Sigmoid colon (tissue), 7 donors: Measurements from ENCODE around the gene DNAH6. TPM values are rescaled to one million over a fixed set of nuclear protein-coding genes. Genes with fewer than 3 reads are reported as not detected.

Experiments used
- DNase-seq: peaks from one replicate; pipeline ENCODE4 v3.0.0-alpha.2; 2019
- H3K27ac ChIP-seq, 4 donors: fragments of 200-600 bp; sonication (generic); one replicate each; pipeline ENCODE4 v1.5.1; 2016 to 2019; ENCODE audit warnings: mild to moderate bottlenecking in 1 of 4
- H3K27me3 ChIP-seq, 3 donors: fragments of 200-600 bp; sonication (generic); one replicate each; pipeline ENCODE4 v1.5.1; 2019; ENCODE audit warnings: mild to moderate bottlenecking in 1 of 3
- H3K36me3 ChIP-seq, 4 donors: fragments of 200-600 bp; sonication (generic); one replicate each; pipeline ENCODE4 v1.5.1; 2016 to 2019
- H3K4me1 ChIP-seq, 4 donors: fragments of 200-600 bp; sonication (generic); one replicate each; pipeline ENCODE4 v1.5.1; 2017 to 2019
- H3K4me3 ChIP-seq, 4 donors: fragments of 200-600 bp; sonication (generic); one replicate each; pipeline ENCODE4 v1.5.1; 2017 to 2019; ENCODE audit warnings: mild to moderate bottlenecking in 2 of 4, moderate library complexity in 1 of 4
- H3K9me3 ChIP-seq, 4 donors: fragments of 200-600 bp in 3 of 4; sonication (generic) in 3 of 4; one replicate each; pipeline versions ENCODE4 v1.5.1 to v1.6.1; 2013 to 2019
- EP300 ChIP-seq, 4 donors: sonication (generic); formaldehyde crosslinking; IDR thresholded peaks; one replicate each; pipeline ENCODE4 v1.6.1; 2017; ENCODE audit warnings: antibody characterized with exemption in 4 of 4
- POLR2A ChIP-seq, 2 donors: fragments of 450-650 bp; IDR thresholded peaks; one replicate each; pipeline ENCODE4 v1.6.1; 2016; ENCODE audit warnings: antibody characterized with exemption in 2 of 2, mild to moderate bottlenecking in 2 of 2, moderate library complexity in 2 of 2
- POLR2AphosphoS5 ChIP-seq, 4 donors: sonication (generic); formaldehyde crosslinking; IDR thresholded peaks; one replicate each; pipeline ENCODE4 v1.6.1; 2017; ENCODE audit warnings: antibody characterized with exemption in 4 of 4
- WGBS, 2 donors: extraction: QIAGEN DNeasy Blood & Tissue Kit; methylation state at CpG; one replicate each; pipeline ENCODE4 v1.1.7; 2013; 5-methylcytosine and 5-hydroxymethylcytosine counted together
- intact Hi-C: fragments of 100-400 bp; cut with DNase I; formaldehyde crosslinking; loops from one replicate; pipeline ENCODE4 v1.15.1; 2023
- polyA plus RNA-seq, 3 donors: library from polyadenylated mRNA; stranded (reverse); fragments of 200-250 nt; gene quantifications; one replicate each; pipeline ENCODE4 v1.2.3, GENCODE V29; 2013
- total RNA-seq, 4 donors: library from RNA; depleted of rRNA; stranded (reverse); fragments of >200 nt; gene quantifications; one replicate each; pipeline ENCODE4 v1.1.0, GENCODE V29; 2016
- TF ChIP-seq, protein P1 (sequence below), 4 experiments: fragments of 450-650 bp in 3 of 4; fragments of 200-600 bp in 1 of 4; IDR thresholded peaks; one replicate each; pipeline ENCODE4 v1.5.1; 2016 to 2019; ENCODE audit warnings: antibody characterized with exemption in 4 of 4, mild to moderate bottlenecking in 3 of 4, moderate library complexity in 2 of 4
- donor health status: healthy with polysubstance abuse.
- donor health status: Bipolar disorder and iron deficiency.
- donor health status: healthy.

DNAH6 gene
- total and polyA plus RNA-seq, 7 donors, result 0.20 to 0.55 (median 0.36) TPM; not detected in 2

DNA sequence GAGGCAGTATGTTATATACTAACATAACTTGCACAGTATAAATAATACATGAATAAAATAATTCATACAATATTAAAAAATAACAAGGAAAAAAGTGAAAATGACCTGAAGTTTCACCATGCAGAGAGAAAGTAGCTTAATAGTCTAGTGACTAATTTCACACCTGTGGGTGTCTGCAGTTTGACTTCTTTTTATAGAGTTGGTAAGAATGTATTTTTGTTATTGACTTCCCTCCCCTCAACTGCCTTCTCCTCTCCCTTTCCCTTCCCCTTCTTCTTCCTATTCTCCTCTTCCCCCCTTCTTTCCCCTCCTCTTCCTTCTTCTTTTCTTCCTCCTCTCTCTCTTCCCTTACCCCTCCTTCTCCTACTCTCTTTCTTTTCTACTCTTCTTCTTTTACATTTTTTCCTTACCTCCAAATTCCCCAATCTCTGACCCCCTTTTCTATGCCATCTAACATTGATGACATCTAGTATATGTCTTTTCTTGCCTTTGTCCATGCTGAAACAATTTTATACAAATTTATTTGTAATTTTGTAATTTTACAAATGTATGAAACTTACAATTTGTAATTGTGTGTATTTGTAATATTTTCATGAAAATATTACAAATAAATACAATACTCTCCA lies 3.1 kb downstream of the DNAH6 start:
- DNase-seq, result no peak
- Histone ChIP-seq H3K36me3 (no peaks in the 10 kb centered on the region), H3K4me3 (no peak overlapping the region), H3K9me3 (no peaks in the 10 kb centered on the region), H3K27ac (no peak overlapping the region), H3K27me3 (no peaks in the 10 kb centered on the region), H3K4me1 (peaks cover 0 to 4% (median 0%) of the 10 kb centered on the region in 4 donors)
- intact Hi-C loops, result loop anchor here (10.0 kb wide), 1 partner anchor 385 kb away; the partner anchor contains the start of gene TMSB10
- no peak for TF ChIP-seq EP300 (IDR thresholded peaks at IDR 0.05)
- TF ChIP-seq, protein P1, sequence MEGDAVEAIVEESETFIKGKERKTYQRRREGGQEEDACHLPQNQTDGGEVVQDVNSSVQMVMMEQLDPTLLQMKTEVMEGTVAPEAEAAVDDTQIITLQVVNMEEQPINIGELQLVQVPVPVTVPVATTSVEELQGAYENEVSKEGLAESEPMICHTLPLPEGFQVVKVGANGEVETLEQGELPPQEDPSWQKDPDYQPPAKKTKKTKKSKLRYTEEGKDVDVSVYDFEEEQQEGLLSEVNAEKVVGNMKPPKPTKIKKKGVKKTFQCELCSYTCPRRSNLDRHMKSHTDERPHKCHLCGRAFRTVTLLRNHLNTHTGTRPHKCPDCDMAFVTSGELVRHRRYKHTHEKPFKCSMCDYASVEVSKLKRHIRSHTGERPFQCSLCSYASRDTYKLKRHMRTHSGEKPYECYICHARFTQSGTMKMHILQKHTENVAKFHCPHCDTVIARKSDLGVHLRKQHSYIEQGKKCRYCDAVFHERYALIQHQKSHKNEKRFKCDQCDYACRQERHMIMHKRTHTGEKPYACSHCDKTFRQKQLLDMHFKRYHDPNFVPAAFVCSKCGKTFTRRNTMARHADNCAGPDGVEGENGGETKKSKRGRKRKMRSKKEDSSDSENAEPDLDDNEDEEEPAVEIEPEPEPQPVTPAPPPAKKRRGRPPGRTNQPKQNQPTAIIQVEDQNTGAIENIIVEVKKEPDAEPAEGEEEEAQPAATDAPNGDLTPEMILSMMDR (IDR thresholded peaks at IDR 0.05), result no peak
- TF ChIP-seq POLR2AphosphoS5 (IDR thresholded peaks at IDR 0.05), result no peak
- TF ChIP-seq POLR2A (IDR thresholded peaks at IDR 0.05), result no peak

DNA sequence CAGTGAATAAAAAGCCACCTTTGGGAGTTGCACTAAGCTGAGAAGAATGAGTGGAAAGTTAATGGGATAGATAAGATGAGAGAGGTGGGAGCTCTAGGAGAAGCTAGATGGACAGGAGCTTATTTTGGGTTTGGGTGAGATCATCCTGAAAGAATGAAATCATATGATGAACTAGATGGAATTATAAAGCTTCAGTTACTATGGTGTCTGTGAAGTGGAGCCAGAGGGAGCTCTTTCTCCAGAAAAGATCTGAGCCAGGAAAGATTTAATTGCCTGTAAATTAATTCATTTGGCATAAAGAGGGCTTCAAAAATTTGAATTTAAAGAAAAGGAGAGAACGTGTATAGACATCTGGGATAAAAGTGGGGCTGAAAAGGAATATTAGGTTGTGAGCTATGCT lies 10.3 kb downstream of the DNAH6 start:
- intact Hi-C loops, result no loop called here
- Histone ChIP-seq H3K4me3 (no peak overlapping the region), H3K9me3 (no peaks in the 10 kb centered on the region), H3K27me3 (no peaks in the 10 kb centered on the region), H3K4me1 (no peaks in the 10 kb centered on the region), H3K36me3 (no peaks in the 10 kb centered on the region), H3K27ac (no peak overlapping the region)
- WGBS, 2 donors, result 17 to 56% methylated on average over 1 of the region's 1 CpG
- no peak for DNase-seq
- no peak for TF ChIP-seq POLR2AphosphoS5 (IDR thresholded peaks at IDR 0.05)
- no peak for TF ChIP-seq EP300 (IDR thresholded peaks at IDR 0.05)
- TF ChIP-seq, protein P1 (IDR thresholded peaks at IDR 0.05), result no peak
- TF ChIP-seq POLR2A (IDR thresholded peaks at IDR 0.05), result no peak

DNA sequence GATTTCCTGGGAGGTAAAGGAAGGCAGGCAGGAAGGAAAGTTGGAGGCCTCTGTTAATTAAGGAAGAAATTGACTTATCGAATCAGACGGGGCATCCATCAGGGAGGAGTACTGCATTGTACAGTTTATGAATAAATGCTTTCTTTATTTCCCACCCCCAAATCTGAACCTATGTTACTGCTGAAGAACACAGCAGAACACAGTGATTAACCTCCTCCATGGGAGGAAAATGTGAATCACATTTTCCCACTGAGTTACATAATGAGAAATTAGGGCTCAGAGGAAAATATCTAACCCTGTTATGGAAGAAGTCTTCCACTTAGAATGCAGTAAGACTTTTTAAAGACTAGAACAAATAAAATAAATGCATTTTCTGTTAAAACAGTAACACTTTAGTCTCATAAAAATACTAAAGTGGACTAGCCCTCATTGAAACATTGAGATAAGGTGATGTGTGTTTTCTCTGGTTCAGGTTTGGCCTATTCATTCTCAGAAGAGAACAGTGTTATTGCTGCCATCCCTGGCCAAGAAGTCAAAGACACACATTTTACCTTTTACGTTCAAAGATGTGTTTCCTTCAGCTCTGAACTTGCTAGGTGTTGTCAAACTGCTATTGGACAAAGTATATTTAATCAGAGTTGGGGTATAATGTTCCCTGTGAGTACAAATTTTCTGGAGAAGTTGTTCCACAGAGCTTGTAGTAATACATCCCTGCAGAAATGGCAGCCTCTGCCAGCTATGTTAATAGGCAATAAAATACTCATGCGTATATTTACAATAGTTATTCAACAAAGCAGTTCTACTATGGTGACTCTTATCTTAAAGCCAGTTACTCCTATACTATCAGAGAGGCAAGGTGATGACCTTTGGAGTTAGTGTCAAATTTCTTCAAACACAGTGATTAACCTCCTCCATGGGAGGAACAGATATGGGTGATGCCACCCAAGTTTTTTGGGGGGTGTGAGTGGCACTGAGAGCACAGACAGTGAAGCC lies 11.1 kb downstream of the DNAH6 start:
- intact Hi-C loops, result no loop called here
- no peaks in the 10 kb centered on the region for H3K9me3 ChIP-seq
- DNase-seq, result no peak
- H3K36me3 ChIP-seq, result no peaks in the 10 kb centered on the region
- no peak overlapping the region for H3K4me3 ChIP-seq
- H3K27me3 ChIP-seq, result no peaks in the 10 kb centered on the region
- WGBS, 2 donors, result 14 to 54% methylated on average over 4 of the region's 4 CpGs
- no peak overlapping the region for H3K27ac ChIP-seq
- H3K4me1 ChIP-seq, result no peaks in the 10 kb centered on the region
- TF ChIP-seq POLR2A (IDR thresholded peaks at IDR 0.05) (no peak), POLR2AphosphoS5 (IDR thresholded peaks at IDR 0.05) (no peak), EP300 (IDR thresholded peaks at IDR 0.05) (no peak)
- TF ChIP-seq, protein P1 (IDR thresholded peaks at IDR 0.05), result no peak

DNA sequence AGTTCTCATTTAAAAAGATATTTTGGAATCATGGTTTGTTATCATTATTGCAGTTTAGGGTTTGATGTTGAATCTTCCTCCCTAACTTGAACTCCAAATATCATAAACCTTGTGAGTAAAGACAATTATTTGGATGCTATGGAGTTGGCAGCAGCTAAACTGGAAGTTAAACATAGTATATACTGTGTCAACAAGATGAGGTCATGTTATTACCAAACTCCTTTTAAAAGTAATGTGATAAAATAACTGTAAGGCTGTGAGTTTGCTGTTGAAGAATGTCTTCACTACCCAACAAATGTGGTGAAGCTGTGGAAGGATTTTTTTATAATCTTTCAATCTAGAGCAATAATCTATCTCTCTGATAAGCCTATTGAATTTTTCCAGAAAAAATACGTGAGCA lies 16.0 kb downstream of the DNAH6 start:
- H3K27me3 ChIP-seq, result no peaks in the 10 kb centered on the region
- WGBS, 2 donors, result 14 to 64% methylated on average over 1 of the region's 1 CpG

More for the DNA sequence above, 16.0 kb downstream of the DNAH6 start:
- Histone ChIP-seq H3K36me3 (no peaks in the 10 kb centered on the region), H3K27ac (no peak overlapping the region), H3K9me3 (no peaks in the 10 kb centered on the region), H3K4me1 (no peaks in the 10 kb centered on the region), H3K4me3 (no peak overlapping the region)
- intact Hi-C loops, result no loop called here
- no peak for TF ChIP-seq EP300 (IDR thresholded peaks at IDR 0.05)
- TF ChIP-seq, protein P1 (IDR thresholded peaks at IDR 0.05), result no peak
- TF ChIP-seq POLR2A (IDR thresholded peaks at IDR 0.05), result no peak
- TF ChIP-seq POLR2AphosphoS5 (IDR thresholded peaks at IDR 0.05), result no peak
- no peak for DNase-seq
